H9 (cell line): ENCODE results near the gene MRFAP1. TPM values are rescaled to one million over a fixed set of nuclear protein-coding genes. Genes with fewer than 3 reads are reported as not detected.

Experiments
- DNase-seq: peaks from one replicate; pipeline ENCODE4 v3.0.0-alpha.2; 2017
- H2AFZ ChIP-seq: one replicate; pipeline ENCODE4 v1.6.1; 2013; ENCODE audit warnings: mild to moderate bottlenecking, low read length, control low read depth, moderate library complexity
- H2AK5ac ChIP-seq: 2 replicates; pipeline ENCODE4 v1.6.1; 2013; ENCODE audit warnings: low read length, control low read depth, mixed read lengths; ENCODE audit not compliant: insufficient read length
- H2BK120ac ChIP-seq: one replicate; pipeline ENCODE4 v1.6.1; 2013; ENCODE audit warnings: low read depth, mild to moderate bottlenecking, low read length, control low read depth, inconsistent platforms; ENCODE audit not compliant: poor library complexity, severe bottlenecking
- H2BK12ac ChIP-seq: 2 replicates; pipeline ENCODE4 v1.6.1; 2013; ENCODE audit warnings: low read length, control low read depth, mixed read lengths, low read depth; ENCODE audit not compliant: insufficient read length
- H2BK15ac ChIP-seq: 2 replicates; pipeline ENCODE4 v1.6.1; 2013; ENCODE audit warnings: low read depth, low read length, control low read depth
- H2BK20ac ChIP-seq: one replicate; pipeline ENCODE4 v1.6.1; 2013; ENCODE audit warnings: low read depth, mild to moderate bottlenecking, low read length, control low read depth, inconsistent platforms; ENCODE audit not compliant: poor library complexity, severe bottlenecking
- H2BK5ac ChIP-seq: 2 replicates; pipeline ENCODE4 v1.6.1; 2013; ENCODE audit warnings: low read length, control low read depth, mixed read lengths; ENCODE audit not compliant: insufficient read length
- H3K14ac ChIP-seq: 2 replicates; pipeline ENCODE4 v1.6.1; 2013; ENCODE audit warnings: low read length, control low read depth; ENCODE audit not compliant: insufficient read depth
- H3K18ac ChIP-seq: 2 replicates; pipeline ENCODE4 v1.6.1; 2013; ENCODE audit warnings: low read depth, mild to moderate bottlenecking, mixed read lengths, low read length, control low read depth; ENCODE audit not compliant: insufficient read length
- H3K23ac ChIP-seq: 2 replicates; pipeline ENCODE4 v1.6.1; 2013; ENCODE audit warnings: low read length, control low read depth, mixed read lengths, low read depth; ENCODE audit not compliant: insufficient read length
- H3K23me2 ChIP-seq: 2 replicates; pipeline ENCODE4 v1.6.1; 2013; ENCODE audit warnings: low read depth, mild to moderate bottlenecking, mixed read lengths, low read length, control low read depth; ENCODE audit not compliant: insufficient read length, poor library complexity, severe bottlenecking
- H3K27ac ChIP-seq: 2 replicates; pipeline ENCODE4 v1.5.1; 2013; ENCODE audit warnings: low read length, control low read depth, mixed read lengths, low read depth; ENCODE audit not compliant: insufficient read length
- H3K27me3 ChIP-seq: 2 replicates; pipeline ENCODE4 v1.6.1; 2013; ENCODE audit warnings: low read length, control low read depth, inconsistent platforms; ENCODE audit not compliant: insufficient read depth
- H3K4ac ChIP-seq: 2 replicates; pipeline ENCODE4 v1.6.1; 2013; ENCODE audit warnings: low read depth, mild to moderate bottlenecking, control low read depth, inconsistent platforms, low read length, moderate library complexity
- H3K4me1 ChIP-seq: 2 replicates; pipeline ENCODE4 v1.6.1; 2013; ENCODE audit warnings: low read length, control low read depth, inconsistent platforms; ENCODE audit not compliant: insufficient read depth
- H3K4me2 ChIP-seq: 2 replicates; pipeline ENCODE4 v1.6.1; 2013; ENCODE audit warnings: low read length, control low read depth, mixed read lengths; ENCODE audit not compliant: insufficient read length, insufficient read depth
- H3K56ac ChIP-seq: 2 replicates; pipeline ENCODE4 v1.6.1; 2013; ENCODE audit warnings: low read depth, mild to moderate bottlenecking, mixed read lengths, low read length, control low read depth; ENCODE audit not compliant: insufficient read length
- H3K79me1 ChIP-seq: 2 replicates; pipeline ENCODE4 v1.6.1; 2013; ENCODE audit warnings: low read depth, mild to moderate bottlenecking, moderate library complexity, low read length, control low read depth, inconsistent platforms; ENCODE audit not compliant: insufficient read depth, poor library complexity, severe bottlenecking
- H3K79me2 ChIP-seq: 2 replicates; pipeline ENCODE4 v1.6.1; 2013; ENCODE audit warnings: low read length, control low read depth, inconsistent platforms; ENCODE audit not compliant: insufficient read depth
- H3K9ac ChIP-seq: 2 replicates; pipeline ENCODE4 v1.6.1; 2013; ENCODE audit warnings: low read length, control low read depth, mixed read lengths; ENCODE audit not compliant: insufficient read length; ENCODE audit errors: extremely low read depth
- H3K9me3 ChIP-seq: one replicate; pipeline ENCODE4 v1.6.1; 2013; ENCODE audit warnings: low read depth, low read length, inconsistent platforms; ENCODE audit not compliant: control insufficient read depth
- H3T11ph ChIP-seq: one replicate; pipeline ENCODE4 v1.6.1; 2013; ENCODE audit warnings: mild to moderate bottlenecking, low read length, control low read depth, inconsistent platforms
- H4K20me1 ChIP-seq: one replicate; pipeline ENCODE4 v1.6.1; 2013; ENCODE audit not compliant: control insufficient read depth, insufficient read length, insufficient read depth
- H4K5ac ChIP-seq: 2 replicates; pipeline ENCODE4 v1.6.1; 2013; ENCODE audit warnings: low read depth, mild to moderate bottlenecking, mixed read lengths, low read length, control low read depth; ENCODE audit not compliant: insufficient read length
- H4K8ac ChIP-seq: replicated peaks from 2 replicates; pipeline ENCODE4 v1.6.1; 2013; ENCODE audit warnings: low read length, control low read depth, mixed read lengths, low read depth; ENCODE audit not compliant: insufficient read length
- H4K91ac ChIP-seq: 2 replicates; pipeline ENCODE4 v1.6.1; 2013; ENCODE audit warnings: low read depth, mild to moderate bottlenecking, moderate library complexity, mixed read lengths, low read length, control low read depth; ENCODE audit not compliant: insufficient read length
- H3K27ac Mint-ChIP-seq, 3 experiments: 2 replicates in 2 of 3; 3 replicates in 1 of 3; pipeline ENCODE4 v1.8.0; 2020 to 2021; ENCODE audit warnings: mixed read lengths in 3 of 3, mild to moderate bottlenecking in 1 of 3, moderate library complexity in 1 of 3
- H3K27me3 Mint-ChIP-seq: 2 replicates; pipeline ENCODE4 v1.8.0; 2021; ENCODE audit warnings: low read depth, mild to moderate bottlenecking, moderate library complexity, mixed read lengths
- H3K36me3 Mint-ChIP-seq, 3 experiments: 2 replicates in 2 of 3; 3 replicates in 1 of 3; pipeline ENCODE4 v1.8.0; 2020 to 2021; ENCODE audit warnings: low read depth in 3 of 3, mixed read lengths in 3 of 3; ENCODE audit not compliant: insufficient read depth in 1 of 3
- H3K4me1 Mint-ChIP-seq, 2 experiments: 2 replicates each; pipeline ENCODE4 v1.8.0; 2020; ENCODE audit warnings: mixed read lengths in 2 of 2
- H3K4me3 Mint-ChIP-seq, 2 experiments: 2 replicates in 1 of 2; 3 replicates in 1 of 2; pipeline ENCODE4 v1.8.0; 2020 to 2021; ENCODE audit warnings: mild to moderate bottlenecking in 2 of 2, mixed read lengths in 2 of 2, moderate library complexity in 1 of 2
- H3K9me3 Mint-ChIP-seq, 2 experiments: 2 replicates in 1 of 2; 3 replicates in 1 of 2; pipeline ENCODE4 v1.8.0; 2020; ENCODE audit warnings: mild to moderate bottlenecking in 2 of 2, mixed read lengths in 2 of 2, moderate library complexity in 1 of 2
- WGBS: extraction: QIAGEN DNeasy Blood & Tissue Kit; methylation state at CpG from one replicate; pipeline ENCODE4 v1.1.7; 2013; ENCODE audit warnings: missing lambda C conversion rate, low lambda C conversion rate, mixed read lengths; ENCODE audit not compliant: insufficient read length; ENCODE audit errors: extremely low coverage; 5-methylcytosine and 5-hydroxymethylcytosine counted together
- total RNA-seq: library from RNA; stranded (reverse); gene quantifications from 2 replicates; pipeline ENCODE4 v1.2.1, GENCODE V29; 2021
- TF ChIP-seq, protein P1 (sequence below): fragments of 200-600 bp; sonication (generic); conservative IDR thresholded peaks from 3 replicates; pipeline ENCODE4 v1.8.0; 2021; ENCODE audit warnings: antibody characterized with exemption, mild to moderate bottlenecking

The MRFAP1 gene
- total RNA-seq, 1 experiment from 2014 or later = 328 TPM

- H3K9me3 ChIP-seq = no peaks in the 10 kb centered on the region
- Mint-ChIP-seq H3K36me3 (peaks cover 0 to 1% (median 0%) of the 10 kb centered on the region in 3 experiments; a peak in 1 of 7 replicates), H3K4me1 (no peaks in the 10 kb centered on the region), H3K27ac (no peak overlapping the region), H3K27me3 (peaks cover 33% of the 10 kb centered on the region), H3K4me3 (no peak overlapping the region), H3K9me3 (no peaks in the 10 kb centered on the region; a peak in 1 of 5 replicates)
- H3T11ph ChIP-seq = no peak overlapping the region
- H3K79me1 ChIP-seq = no peaks in the 10 kb centered on the region
- no peak overlapping the region for H2BK5ac ChIP-seq
- H3K14ac ChIP-seq = no peak overlapping the region
- no peak overlapping the region for H2BK20ac ChIP-seq
- H3K4me2 ChIP-seq = no peak overlapping the region
- H4K20me1 ChIP-seq = no peaks in the 10 kb centered on the region
- H3K4ac ChIP-seq = no peak overlapping the region
- DNase-seq = no peak
- no peak overlapping the region for H3K9ac ChIP-seq
- peak overlapping the region; percentile 6 for H3K56ac ChIP-seq
- H3K18ac ChIP-seq = no peak overlapping the region
- H3K23ac ChIP-seq = no peak overlapping the region
- H4K5ac ChIP-seq = no peak overlapping the region
- H2AFZ ChIP-seq = no peak overlapping the region
- H3K4me1 ChIP-seq = no peaks in the 10 kb centered on the region
- no peaks in the 10 kb centered on the region for H3K23me2 ChIP-seq
- H2BK12ac ChIP-seq = no peak overlapping the region
- H3K27ac ChIP-seq = no peak overlapping the region
- no CpG with 5 or more reads among the region's 9 CpGs for WGBS
- no peak overlapping the region for H2AK5ac ChIP-seq
- H4K91ac ChIP-seq = no peak overlapping the region
- H2BK15ac ChIP-seq = no peak overlapping the region
- H3K79me2 ChIP-seq = no peaks in the 10 kb centered on the region
- no peak overlapping the region for H2BK120ac ChIP-seq
- H4K8ac ChIP-seq = peak overlapping the region; percentile 70
- H3K27me3 ChIP-seq = no peaks in the 10 kb centered on the region; the same call in 1 of the 2 replicates
- TF ChIP-seq, protein P1, sequence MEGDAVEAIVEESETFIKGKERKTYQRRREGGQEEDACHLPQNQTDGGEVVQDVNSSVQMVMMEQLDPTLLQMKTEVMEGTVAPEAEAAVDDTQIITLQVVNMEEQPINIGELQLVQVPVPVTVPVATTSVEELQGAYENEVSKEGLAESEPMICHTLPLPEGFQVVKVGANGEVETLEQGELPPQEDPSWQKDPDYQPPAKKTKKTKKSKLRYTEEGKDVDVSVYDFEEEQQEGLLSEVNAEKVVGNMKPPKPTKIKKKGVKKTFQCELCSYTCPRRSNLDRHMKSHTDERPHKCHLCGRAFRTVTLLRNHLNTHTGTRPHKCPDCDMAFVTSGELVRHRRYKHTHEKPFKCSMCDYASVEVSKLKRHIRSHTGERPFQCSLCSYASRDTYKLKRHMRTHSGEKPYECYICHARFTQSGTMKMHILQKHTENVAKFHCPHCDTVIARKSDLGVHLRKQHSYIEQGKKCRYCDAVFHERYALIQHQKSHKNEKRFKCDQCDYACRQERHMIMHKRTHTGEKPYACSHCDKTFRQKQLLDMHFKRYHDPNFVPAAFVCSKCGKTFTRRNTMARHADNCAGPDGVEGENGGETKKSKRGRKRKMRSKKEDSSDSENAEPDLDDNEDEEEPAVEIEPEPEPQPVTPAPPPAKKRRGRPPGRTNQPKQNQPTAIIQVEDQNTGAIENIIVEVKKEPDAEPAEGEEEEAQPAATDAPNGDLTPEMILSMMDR = no peak
These were observed 24.8 kb downstream of the MRFAP1 start for GRCh38 chr4:6665320-6665654.
